ENCODE measurements around the gene ADAM21.
"Not testable (repeated sequence)": the region's sequence is repeated elsewhere in the genome, so short reads cannot be mapped to it uniquely, and the experiment has no call there.

Gene ADAM21

GRCh38 chr14:70468731-70469130 lies 16.8 kb downstream of the ADAM21 start:
- H3K36me3 Mint-ChIP-seq = peaks cover 25% of the 10 kb centered on the region
- peaks cover 1% of the 10 kb centered on the region for H3K27me3 Mint-ChIP-seq
- H3K9me3 Mint-ChIP-seq = no peaks in the 10 kb centered on the region
- H3K4me3 Mint-ChIP-seq = no peak overlapping the region
- no peaks in the 10 kb centered on the region for H3K4me1 Mint-ChIP-seq
- no peak overlapping the region for H3K27ac Mint-ChIP-seq

- H3K36me3 Mint-ChIP-seq = peaks cover 31% of the 10 kb centered on the region
- not testable (repeated sequence) for H3K4me3 Mint-ChIP-seq, H3K27ac Mint-ChIP-seq, H3K4me1 Mint-ChIP-seq, H3K27me3 Mint-ChIP-seq, H3K9me3 Mint-ChIP-seq
Measured at GRCh38 chr14:70470863-70471563, 19.0 kb downstream of the ADAM21 start.

DNA sequence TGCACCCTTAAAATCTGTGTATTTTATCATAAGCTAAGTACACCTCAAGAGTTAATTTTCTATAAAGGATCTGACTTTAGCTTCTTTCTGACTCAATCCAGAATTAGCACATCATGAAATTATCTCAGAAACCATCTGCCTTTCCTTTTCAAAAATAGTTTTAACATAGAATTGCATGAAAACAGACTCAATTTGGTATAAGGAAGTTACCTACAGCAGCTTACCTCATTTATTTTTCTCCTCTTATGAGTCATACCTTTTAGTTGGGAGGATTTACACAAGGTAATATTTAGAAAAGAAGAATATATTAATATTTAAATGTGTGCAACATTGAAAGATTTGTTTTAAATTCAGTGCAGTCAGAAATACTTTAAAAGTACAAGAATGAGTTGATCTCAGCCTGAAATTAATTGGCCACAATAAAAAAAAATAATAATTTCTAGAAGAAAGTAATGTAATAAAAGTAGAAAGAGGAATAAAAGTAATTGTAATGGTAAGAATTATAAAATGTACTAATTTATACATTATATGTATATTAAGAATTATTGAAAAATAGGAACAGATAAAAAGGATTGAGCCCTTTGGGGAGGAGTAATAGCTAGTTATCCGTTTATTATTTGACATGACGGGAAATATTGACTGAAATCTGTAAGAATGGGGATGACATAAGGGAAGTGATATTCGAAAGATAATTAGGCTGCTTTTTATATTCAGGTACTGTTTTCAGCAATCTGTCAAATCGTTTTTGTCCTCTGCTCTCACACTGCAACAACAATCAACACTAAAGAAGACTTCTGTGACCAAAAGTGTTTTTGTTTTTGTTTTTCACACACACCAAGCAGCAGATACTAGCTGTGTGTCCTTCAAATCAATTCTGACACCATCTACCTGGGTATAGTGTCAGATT lies 20.5 kb downstream of the ADAM21 start:
- Mint-ChIP-seq H3K27ac (no peak overlapping the region), H3K4me1 (no peaks in the 10 kb centered on the region), H3K9me3 (no peaks in the 10 kb centered on the region), H3K4me3 (no peak overlapping the region), H3K27me3 (no peaks in the 10 kb centered on the region), H3K36me3 (peaks cover 33% of the 10 kb centered on the region)

DNA sequence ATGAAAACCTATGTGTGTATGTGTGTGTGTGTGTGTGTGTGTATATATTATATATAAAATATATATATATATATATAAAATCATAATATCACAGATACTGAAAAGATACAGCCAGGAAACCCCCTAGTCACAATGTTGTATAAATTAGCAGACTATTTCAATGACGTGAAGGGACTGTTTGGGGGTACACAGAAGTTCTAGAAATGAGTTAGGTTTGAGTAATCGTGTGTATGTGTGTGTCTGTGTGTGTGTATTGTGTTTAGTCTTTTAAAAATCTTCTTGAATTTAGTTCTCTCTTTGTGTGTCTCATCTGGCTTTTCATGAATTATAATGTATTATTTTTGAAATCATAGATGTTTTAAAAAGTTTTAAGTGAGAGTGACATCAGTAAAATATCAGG lies 21.9 kb downstream of the ADAM21 start:
- H3K27ac Mint-ChIP-seq = no peak overlapping the region
- H3K4me3 Mint-ChIP-seq = no peak overlapping the region
- no peaks in the 10 kb centered on the region for H3K4me1 Mint-ChIP-seq
- peaks cover 32% of the 10 kb centered on the region for H3K36me3 Mint-ChIP-seq
- H3K9me3 Mint-ChIP-seq = no peaks in the 10 kb centered on the region
- no peaks in the 10 kb centered on the region for H3K27me3 Mint-ChIP-seq

DNA sequence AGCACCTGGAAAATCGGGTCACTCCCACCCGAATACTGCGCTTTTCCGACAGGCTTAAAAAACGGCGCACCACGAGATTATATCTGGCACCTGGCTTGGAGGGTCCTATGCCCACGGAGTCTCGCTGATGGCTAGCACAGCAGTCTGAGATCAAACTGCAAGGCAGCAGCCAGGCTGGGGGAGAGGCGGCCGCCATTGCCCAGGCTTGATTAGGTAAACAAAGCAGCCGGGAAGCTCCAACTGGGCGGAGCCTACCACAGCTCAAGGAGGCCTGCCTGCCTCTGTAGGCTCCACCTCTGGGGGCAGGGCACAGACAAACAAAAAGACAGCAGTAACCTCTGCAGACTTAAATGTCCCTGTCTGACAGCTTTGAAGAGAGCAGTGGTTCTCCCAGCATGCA lies 23.5 kb downstream of the ADAM21 start:
- not testable (repeated sequence) for H3K4me3 Mint-ChIP-seq, H3K27ac Mint-ChIP-seq, H3K9me3 Mint-ChIP-seq, H3K27me3 Mint-ChIP-seq, H3K4me1 Mint-ChIP-seq
- peaks cover 27% of the 10 kb centered on the region for H3K36me3 Mint-ChIP-seq

GRCh38 chr14:70477356-70478105 lies 25.6 kb downstream of the ADAM21 start:
- not testable (repeated sequence) for H3K4me1 Mint-ChIP-seq, H3K9me3 Mint-ChIP-seq, H3K4me3 Mint-ChIP-seq, H3K27me3 Mint-ChIP-seq, H3K27ac Mint-ChIP-seq
- H3K36me3 Mint-ChIP-seq = peaks cover 16% of the 10 kb centered on the region

DNA sequence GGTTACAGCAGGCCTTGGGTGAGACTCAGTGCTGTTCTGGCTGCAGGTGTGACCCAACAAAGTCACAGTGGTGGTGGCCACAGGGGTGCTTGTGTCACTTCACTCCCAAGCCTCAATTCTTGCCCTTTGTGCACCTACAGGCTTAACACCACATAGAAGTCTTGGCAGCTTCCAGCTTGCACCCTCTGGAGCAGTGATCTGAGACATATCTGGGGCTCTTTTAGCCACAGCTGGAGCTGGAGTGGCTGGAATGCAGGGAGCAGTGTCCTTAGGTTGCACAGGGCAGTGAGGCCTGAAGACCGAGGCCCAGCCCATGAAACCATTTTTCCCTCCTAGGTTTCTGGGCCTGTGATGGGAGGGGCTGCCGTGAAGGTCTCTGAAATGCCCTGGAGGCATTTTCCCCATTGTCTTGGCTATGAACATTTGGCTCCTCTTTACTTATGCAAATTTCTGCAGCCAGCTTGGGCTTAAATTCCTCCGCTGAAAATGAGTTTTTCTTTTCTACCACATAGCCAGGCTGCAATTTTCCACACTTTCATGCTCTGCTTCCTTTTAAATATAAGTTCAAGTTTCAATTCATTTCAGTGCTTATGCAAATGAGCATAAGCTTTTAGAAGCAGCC lies 37.7 kb downstream of the ADAM21 start:
- Mint-ChIP-seq H3K36me3 (peaks cover 44% of the 10 kb centered on the region), H3K27me3 (no peaks in the 10 kb centered on the region), H3K9me3 (peaks cover 34% of the 10 kb centered on the region), H3K27ac (no peak overlapping the region), H3K4me3 (no peak overlapping the region), H3K4me1 (no peaks in the 10 kb centered on the region)

GRCh38 chr14:70498191-70498590 lies 46.2 kb downstream of the ADAM21 start:
- Mint-ChIP-seq H3K36me3 (peaks cover 35% of the 10 kb centered on the region), H3K27ac (no peak overlapping the region), H3K4me3 (no peak overlapping the region), H3K4me1 (no peaks in the 10 kb centered on the region), H3K9me3 (peaks cover 13% of the 10 kb centered on the region), H3K27me3 (no peaks in the 10 kb centered on the region)

Measured in activated naive CD4-positive, alpha-beta T cell treated with anti-CD3 and anti-CD28 coated beads, Interleukin-2, amount 50 U/mL, for 24 hours (primary cell).